Activated CD4-positive, alpha-beta T cell treated with anti-CD3 and anti-CD28 coated beads, Interleukin-2, amount 10 ng/mL, durations not matched to agents 24 days and 14 days (primary cell): ENCODE measurements around the gene ESR1. TPM values are rescaled to one million over a fixed set of nuclear protein-coding genes. Genes with fewer than 3 reads are reported as not detected.

Source experiments
- DNase-seq: peaks from one replicate; pipeline ENCODE4 v3.0.0; 2022
- H3K27ac Mint-ChIP-seq: one replicate; pipeline ENCODE4 v1.8.0; 2022; ENCODE audit warnings: mild to moderate bottlenecking, mixed read lengths
- H3K27me3 Mint-ChIP-seq: one replicate; pipeline ENCODE4 v1.8.0; 2022; ENCODE audit warnings: mixed read lengths
- H3K36me3 Mint-ChIP-seq: one replicate; pipeline ENCODE4 v1.8.0; 2022; ENCODE audit warnings: low read depth, mild to moderate bottlenecking, mixed read lengths
- H3K4me1 Mint-ChIP-seq: one replicate; pipeline ENCODE4 v1.8.0; 2021; ENCODE audit warnings: mixed read lengths
- H3K4me3 Mint-ChIP-seq: one replicate; pipeline ENCODE4 v1.8.0; 2022; ENCODE audit warnings: mild to moderate bottlenecking, moderate library complexity, mixed read lengths
- H3K9me3 Mint-ChIP-seq: one replicate; pipeline ENCODE4 v1.8.0; 2021; ENCODE audit warnings: mixed read lengths
- intact Hi-C: fragments of 100-400 bp; cut with micrococcal nuclease; formaldehyde crosslinking; loops from one replicate; pipeline ENCODE4 v1.15.1; 2023
- total RNA-seq: library from RNA; stranded (reverse); gene quantifications from 2 replicates; pipeline ENCODE4 v1.2.3, GENCODE V29; 2022

ESR1 gene
- total RNA-seq, 1 donor from 2014 or later = 0.35 TPM

- H3K4me3 Mint-ChIP-seq = no peak overlapping the region
- H3K4me1 Mint-ChIP-seq = no peaks in the 10 kb centered on the region
- no peaks in the 10 kb centered on the region for H3K36me3 Mint-ChIP-seq
- intact Hi-C loops = no loop called here
- no peak for DNase-seq
- no peak overlapping the region for H3K27ac Mint-ChIP-seq
- H3K9me3 Mint-ChIP-seq = no peaks in the 10 kb centered on the region
- H3K27me3 Mint-ChIP-seq = peaks cover 5% of the 10 kb centered on the region
These were observed 241.4 kb downstream of the ESR1 start for GRCh38 chr6:152048921-152049320.

GRCh38 chr6:152049502-152049901 lies 242.0 kb downstream of the ESR1 start:
- Mint-ChIP-seq H3K4me3 (no peak overlapping the region), H3K9me3 (no peaks in the 10 kb centered on the region), H3K27ac (no peak overlapping the region), H3K27me3 (peaks cover 5% of the 10 kb centered on the region), H3K4me1 (no peaks in the 10 kb centered on the region), H3K36me3 (no peaks in the 10 kb centered on the region)
- no peak for DNase-seq
- intact Hi-C loops = no loop called here

- no peak overlapping the region for H3K4me3 Mint-ChIP-seq
- H3K27me3 Mint-ChIP-seq = peaks cover 7% of the 10 kb centered on the region
- H3K9me3 Mint-ChIP-seq = no peaks in the 10 kb centered on the region
- no peaks in the 10 kb centered on the region for H3K36me3 Mint-ChIP-seq
- no peak overlapping the region for H3K27ac Mint-ChIP-seq
- H3K4me1 Mint-ChIP-seq = no peaks in the 10 kb centered on the region
- intact Hi-C loops = no loop called here
- DNase-seq = no peak
These were observed 243.1 kb downstream of the ESR1 start for GRCh38 chr6:152050451-152051195.

- Mint-ChIP-seq H3K27me3 (peaks cover 5% of the 10 kb centered on the region), H3K27ac (no peak overlapping the region), H3K9me3 (no peaks in the 10 kb centered on the region), H3K4me1 (no peaks in the 10 kb centered on the region), H3K4me3 (no peak overlapping the region), H3K36me3 (no peaks in the 10 kb centered on the region)
- intact Hi-C loops = no loop called here
- DNase-seq = no peak
These were observed 244.6 kb downstream of the ESR1 start for GRCh38 chr6:152052061-152052460.

DNA sequence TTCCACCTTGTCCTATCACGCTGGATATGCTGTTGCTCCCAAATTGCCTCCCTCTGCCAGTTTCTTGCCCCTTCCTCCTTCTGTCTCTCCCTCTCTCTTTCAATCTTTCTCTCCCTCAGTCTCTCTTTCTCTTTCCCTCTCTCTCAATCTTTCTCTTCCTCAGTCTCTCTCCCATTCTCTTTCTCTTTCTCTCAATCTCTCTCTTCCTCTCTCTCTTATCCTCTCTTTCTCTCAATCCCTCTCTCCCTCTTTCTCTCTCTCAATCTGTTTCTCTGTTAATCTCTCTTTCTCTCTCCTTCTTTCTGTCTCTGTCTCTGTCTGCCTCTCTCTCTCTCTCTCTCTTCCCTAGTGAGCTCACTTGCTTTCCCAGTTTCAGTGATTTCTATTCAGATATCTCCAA lies 245.8 kb downstream of the ESR1 start:
- Mint-ChIP-seq H3K9me3 (no peaks in the 10 kb centered on the region), H3K4me1 (no peaks in the 10 kb centered on the region), H3K27me3 (peaks cover 3% of the 10 kb centered on the region), H3K4me3 (no peak overlapping the region), H3K36me3 (no peaks in the 10 kb centered on the region), H3K27ac (no peak overlapping the region)
- intact Hi-C loops = no loop called here
- DNase-seq = no peak

DNA sequence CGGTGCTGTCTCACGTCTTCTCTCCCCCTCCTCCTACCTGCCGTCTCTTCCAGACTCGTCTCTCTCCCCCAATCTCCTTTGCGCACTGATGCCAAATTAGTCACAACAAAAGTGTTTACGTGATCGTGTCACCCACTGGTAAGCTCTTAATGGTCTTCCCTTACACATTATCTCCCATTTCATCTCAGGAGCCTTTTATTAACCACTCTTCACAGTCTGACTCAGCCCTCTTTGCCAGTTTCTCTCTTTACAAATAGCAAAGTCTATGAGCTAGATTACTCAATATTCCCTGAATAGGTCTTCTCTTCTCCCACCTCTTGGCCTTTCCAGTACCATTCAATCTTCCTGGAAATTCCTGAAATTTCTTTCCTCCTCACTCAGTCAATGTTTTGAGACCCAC lies 247.0 kb downstream of the ESR1 start:
- Mint-ChIP-seq H3K27ac (no peak overlapping the region), H3K4me3 (no peak overlapping the region), H3K9me3 (no peaks in the 10 kb centered on the region), H3K27me3 (peaks cover 3% of the 10 kb centered on the region), H3K4me1 (no peaks in the 10 kb centered on the region), H3K36me3 (no peaks in the 10 kb centered on the region)
- intact Hi-C loops = no loop called here
- DNase-seq = no peak

- no peaks in the 10 kb centered on the region for H3K4me1 Mint-ChIP-seq
- no peaks in the 10 kb centered on the region for H3K36me3 Mint-ChIP-seq
- H3K27me3 Mint-ChIP-seq = peaks cover 5% of the 10 kb centered on the region
- no peak overlapping the region for H3K27ac Mint-ChIP-seq
- intact Hi-C loops = no loop called here
- no peak overlapping the region for H3K4me3 Mint-ChIP-seq
- DNase-seq = no peak
- H3K9me3 Mint-ChIP-seq = no peaks in the 10 kb centered on the region
These were observed 248.0 kb downstream of the ESR1 start for GRCh38 chr6:152055517-152055916.

DNA sequence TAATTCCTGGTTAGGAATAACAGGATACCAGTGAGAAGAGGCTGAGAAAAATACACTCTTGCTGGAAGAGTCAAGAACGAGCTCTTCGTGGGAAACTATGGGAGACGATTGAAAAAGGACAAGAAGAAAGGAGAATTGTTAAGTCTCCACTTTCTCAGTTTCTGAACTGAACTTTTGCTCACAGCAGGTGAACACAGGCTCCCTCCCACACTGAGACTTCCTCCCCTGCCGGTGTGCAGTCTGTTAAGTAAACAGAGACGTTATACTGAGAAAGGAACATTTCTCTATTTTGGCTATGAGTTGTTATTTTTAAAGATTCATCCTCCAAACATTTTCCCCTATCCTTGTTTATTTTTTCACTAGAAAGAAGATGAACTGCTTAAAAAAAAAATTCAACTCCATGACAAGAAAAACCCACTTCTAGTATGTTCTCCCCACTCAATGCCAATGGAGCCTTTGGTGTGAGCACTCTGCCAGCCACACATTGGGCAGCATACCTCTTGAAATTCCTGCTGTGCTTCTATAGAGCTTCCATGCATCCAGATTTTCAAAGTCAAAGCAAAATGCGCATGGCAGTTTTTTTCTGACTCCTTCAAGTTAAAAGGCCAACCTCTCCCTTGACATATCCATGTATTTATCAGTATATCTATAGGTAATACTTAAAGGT lies 250.5 kb downstream of the ESR1 start:
- intact Hi-C loops = no loop called here
- Mint-ChIP-seq H3K4me1 (no peaks in the 10 kb centered on the region), H3K27ac (no peak overlapping the region), H3K4me3 (no peak overlapping the region), H3K27me3 (peaks cover 5% of the 10 kb centered on the region), H3K36me3 (no peaks in the 10 kb centered on the region), H3K9me3 (no peaks in the 10 kb centered on the region)
- no peak for DNase-seq

GRCh38 chr6:152059909-152060308 lies 252.4 kb downstream of the ESR1 start:
- DNase-seq = no peak
- no peaks in the 10 kb centered on the region for H3K9me3 Mint-ChIP-seq
- peaks cover 5% of the 10 kb centered on the region for H3K27me3 Mint-ChIP-seq
- no peak overlapping the region for H3K27ac Mint-ChIP-seq
- no peak overlapping the region for H3K4me3 Mint-ChIP-seq
- H3K4me1 Mint-ChIP-seq = no peaks in the 10 kb centered on the region
- intact Hi-C loops = no loop called here
- H3K36me3 Mint-ChIP-seq = no peaks in the 10 kb centered on the region

DNA sequence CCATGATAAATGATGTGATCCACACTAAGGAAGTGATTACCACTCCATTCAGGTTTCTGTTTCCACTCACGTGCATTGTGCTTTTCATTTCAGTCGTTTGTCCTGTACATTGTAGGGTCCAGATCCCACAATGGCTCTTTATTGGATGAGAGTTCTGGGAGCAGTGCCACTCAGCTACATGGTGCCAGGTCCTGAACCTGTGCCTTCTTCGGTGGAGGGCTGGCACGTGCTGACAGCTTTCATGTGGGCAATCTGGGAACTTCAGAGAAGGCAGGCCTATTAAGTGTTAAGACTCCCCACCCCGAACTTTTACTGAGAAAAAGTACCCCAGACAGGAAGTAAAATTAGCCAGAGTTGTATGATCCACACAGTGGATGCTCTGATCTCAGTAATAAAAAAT lies 255.0 kb downstream of the ESR1 start:
- no peaks in the 10 kb centered on the region for H3K4me1 Mint-ChIP-seq

GRCh38 chr6:152063170-152063921 lies 255.9 kb downstream of the ESR1 start:
- Mint-ChIP-seq H3K4me3 (no peak overlapping the region), H3K36me3 (no peaks in the 10 kb centered on the region), H3K9me3 (no peaks in the 10 kb centered on the region), H3K27ac (no peak overlapping the region), H3K27me3 (peaks cover 3% of the 10 kb centered on the region), H3K4me1 (no peaks in the 10 kb centered on the region)
- DNase-seq = no peak
- intact Hi-C loops = no loop called here

More for the DNA sequence above, 255.0 kb downstream of the ESR1 start:
- no peak for DNase-seq
- no peak overlapping the region for H3K4me3 Mint-ChIP-seq
- intact Hi-C loops = no loop called here
- no peak overlapping the region for H3K27ac Mint-ChIP-seq
- H3K36me3 Mint-ChIP-seq = no peaks in the 10 kb centered on the region
- H3K9me3 Mint-ChIP-seq = no peaks in the 10 kb centered on the region
- peaks cover 3% of the 10 kb centered on the region for H3K27me3 Mint-ChIP-seq

- Mint-ChIP-seq H3K4me1 (no peaks in the 10 kb centered on the region), H3K27me3 (peaks cover 2% of the 10 kb centered on the region), H3K9me3 (no peaks in the 10 kb centered on the region), H3K27ac (no peak overlapping the region), H3K36me3 (no peaks in the 10 kb centered on the region), H3K4me3 (no peak overlapping the region)
- intact Hi-C loops = no loop called here
- DNase-seq = no peak
These were observed 261.3 kb downstream of the ESR1 start for GRCh38 chr6:152068622-152069261.

DNA sequence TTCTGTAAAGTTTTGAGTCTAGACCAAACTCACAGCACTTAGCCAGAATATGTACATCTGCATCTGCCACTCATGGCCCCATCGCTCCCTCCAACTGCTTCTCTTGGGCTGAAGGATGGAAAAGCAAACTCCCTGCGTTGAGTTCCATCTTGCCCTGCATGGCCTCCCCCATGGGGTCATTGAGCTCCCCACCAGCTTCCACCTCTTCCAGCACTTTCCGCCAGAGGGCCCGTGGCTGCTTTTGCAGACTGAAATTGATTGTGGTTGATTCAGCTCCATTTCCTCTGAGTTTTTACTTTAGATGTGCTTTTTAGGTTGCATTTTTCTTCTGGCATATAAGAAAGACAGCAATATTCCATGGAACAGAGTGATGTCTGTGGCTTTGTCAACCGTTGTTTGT lies 263.1 kb downstream of the ESR1 start:
- Mint-ChIP-seq H3K36me3 (peaks cover under 1% of the 10 kb centered on the region), H3K27me3 (peaks cover 2% of the 10 kb centered on the region), H3K27ac (no peak overlapping the region), H3K9me3 (peaks cover under 1% of the 10 kb centered on the region), H3K4me1 (no peaks in the 10 kb centered on the region), H3K4me3 (no peak overlapping the region)
- intact Hi-C loops = no loop called here
- DNase-seq = no peak

DNA sequence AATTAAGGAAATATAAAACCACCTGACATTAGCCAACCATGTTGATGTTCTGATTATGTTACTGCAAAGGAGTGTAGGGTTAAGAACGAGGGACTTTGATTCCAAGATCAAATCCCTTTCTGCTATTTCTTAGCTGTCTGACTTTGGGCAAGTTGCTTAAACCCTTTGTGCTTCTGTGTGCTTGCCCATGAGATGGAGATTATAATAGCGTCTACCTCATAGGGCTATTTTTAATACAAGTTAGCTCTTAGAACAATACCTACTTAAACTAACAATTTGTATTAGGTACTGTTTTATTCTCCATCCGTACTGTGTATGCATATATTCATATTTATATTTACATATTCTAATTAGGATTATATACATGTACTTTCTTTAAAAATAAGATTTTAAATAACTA lies 263.8 kb downstream of the ESR1 start:
- DNase-seq = no peak
- Mint-ChIP-seq H3K36me3 (peaks cover 2% of the 10 kb centered on the region), H3K9me3 (peaks cover 7% of the 10 kb centered on the region), H3K27ac (no peak overlapping the region), H3K27me3 (peaks cover 2% of the 10 kb centered on the region), H3K4me3 (no peak overlapping the region), H3K4me1 (no peaks in the 10 kb centered on the region)
- intact Hi-C loops = no loop called here
